ENCODE data around the gene RABL2B. TPM values are rescaled to one million over a fixed set of nuclear protein-coding genes. Genes with fewer than 3 reads are reported as not detected.

RABL2B gene
- total RNA-seq, 4 donors from 2014 or later, result 1.0 to 8.2 (median 1.7) TPM

DNA sequence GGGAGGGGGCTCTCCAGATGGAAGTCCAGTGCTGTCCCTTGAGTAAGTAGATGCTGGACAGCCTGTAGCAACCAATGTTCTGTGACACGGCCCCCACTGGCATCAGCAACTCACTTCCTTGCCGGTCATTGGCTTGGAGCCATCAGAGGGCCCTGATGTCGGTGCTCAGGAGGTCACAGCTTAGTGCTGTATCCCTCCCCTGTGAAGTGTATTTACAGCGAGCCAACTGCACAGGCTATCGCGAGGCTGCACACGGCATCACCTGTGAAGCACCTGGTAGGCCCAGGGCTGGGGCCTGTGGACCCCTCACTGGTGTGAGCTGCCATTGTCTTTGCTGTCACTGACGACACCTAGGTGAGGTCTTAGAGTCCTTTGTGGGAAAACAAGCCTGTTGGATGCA, 58.8 kb downstream of the RABL2B start:
- no peaks in the 10 kb centered on the region for H3K9me3 ChIP-seq
- TF ChIP-seq, protein P1, sequence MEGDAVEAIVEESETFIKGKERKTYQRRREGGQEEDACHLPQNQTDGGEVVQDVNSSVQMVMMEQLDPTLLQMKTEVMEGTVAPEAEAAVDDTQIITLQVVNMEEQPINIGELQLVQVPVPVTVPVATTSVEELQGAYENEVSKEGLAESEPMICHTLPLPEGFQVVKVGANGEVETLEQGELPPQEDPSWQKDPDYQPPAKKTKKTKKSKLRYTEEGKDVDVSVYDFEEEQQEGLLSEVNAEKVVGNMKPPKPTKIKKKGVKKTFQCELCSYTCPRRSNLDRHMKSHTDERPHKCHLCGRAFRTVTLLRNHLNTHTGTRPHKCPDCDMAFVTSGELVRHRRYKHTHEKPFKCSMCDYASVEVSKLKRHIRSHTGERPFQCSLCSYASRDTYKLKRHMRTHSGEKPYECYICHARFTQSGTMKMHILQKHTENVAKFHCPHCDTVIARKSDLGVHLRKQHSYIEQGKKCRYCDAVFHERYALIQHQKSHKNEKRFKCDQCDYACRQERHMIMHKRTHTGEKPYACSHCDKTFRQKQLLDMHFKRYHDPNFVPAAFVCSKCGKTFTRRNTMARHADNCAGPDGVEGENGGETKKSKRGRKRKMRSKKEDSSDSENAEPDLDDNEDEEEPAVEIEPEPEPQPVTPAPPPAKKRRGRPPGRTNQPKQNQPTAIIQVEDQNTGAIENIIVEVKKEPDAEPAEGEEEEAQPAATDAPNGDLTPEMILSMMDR (IDR thresholded peaks at IDR 0.05 in 4 of 5, conservative IDR thresholded peaks at IDR 0.05 in 1 of 5), result no peak
- no peak for TF ChIP-seq POLR2A (IDR thresholded peaks at IDR 0.05)
- no peak overlapping the region for H3K27ac ChIP-seq
- intact Hi-C loops (cut with DNase I; ENCODE audit: low total_unique reads) (no loop called here), in situ Hi-C loops (cut with MboI; ENCODE audit: low sequenced_read_pairs in 4 of 4) (no loop called here)
- H3K4me1 ChIP-seq, result peaks cover 18 to 23% of the 10 kb centered on the region in 2 donors
- ATAC-seq, result no peak
- DNase-seq, result no peak
- H3K4me3 ChIP-seq, result no peak overlapping the region
- no peaks in the 10 kb centered on the region for H3K36me3 ChIP-seq
- H3K27me3 ChIP-seq, result peaks cover 0 to 13% (median 9%) of the 10 kb centered on the region in 3 donors

GRCh38 chr22:50723991-50724390, 59.4 kb downstream of the RABL2B start:
- Histone ChIP-seq H3K9me3 (no peaks in the 10 kb centered on the region), H3K4me3 (no peak overlapping the region), H3K36me3 (no peaks in the 10 kb centered on the region), H3K27me3 (peaks cover 0 to 13% (median 9%) of the 10 kb centered on the region in 3 donors), H3K4me1 (peaks cover 18 to 23% of the 10 kb centered on the region in 2 donors), H3K27ac (no peak overlapping the region)
- ATAC-seq, result no peak
- TF ChIP-seq, protein P1 (IDR thresholded peaks at IDR 0.05 in 4 of 5, conservative IDR thresholded peaks at IDR 0.05 in 1 of 5), result no peak
- TF ChIP-seq POLR2A (IDR thresholded peaks at IDR 0.05), result no peak
- DNase-seq, result no peak
- in situ Hi-C loops (cut with MboI; ENCODE audit: low sequenced_read_pairs in 4 of 4), result no loop called here
- intact Hi-C loops (cut with DNase I; ENCODE audit: low total_unique reads), result no loop called here

DNA sequence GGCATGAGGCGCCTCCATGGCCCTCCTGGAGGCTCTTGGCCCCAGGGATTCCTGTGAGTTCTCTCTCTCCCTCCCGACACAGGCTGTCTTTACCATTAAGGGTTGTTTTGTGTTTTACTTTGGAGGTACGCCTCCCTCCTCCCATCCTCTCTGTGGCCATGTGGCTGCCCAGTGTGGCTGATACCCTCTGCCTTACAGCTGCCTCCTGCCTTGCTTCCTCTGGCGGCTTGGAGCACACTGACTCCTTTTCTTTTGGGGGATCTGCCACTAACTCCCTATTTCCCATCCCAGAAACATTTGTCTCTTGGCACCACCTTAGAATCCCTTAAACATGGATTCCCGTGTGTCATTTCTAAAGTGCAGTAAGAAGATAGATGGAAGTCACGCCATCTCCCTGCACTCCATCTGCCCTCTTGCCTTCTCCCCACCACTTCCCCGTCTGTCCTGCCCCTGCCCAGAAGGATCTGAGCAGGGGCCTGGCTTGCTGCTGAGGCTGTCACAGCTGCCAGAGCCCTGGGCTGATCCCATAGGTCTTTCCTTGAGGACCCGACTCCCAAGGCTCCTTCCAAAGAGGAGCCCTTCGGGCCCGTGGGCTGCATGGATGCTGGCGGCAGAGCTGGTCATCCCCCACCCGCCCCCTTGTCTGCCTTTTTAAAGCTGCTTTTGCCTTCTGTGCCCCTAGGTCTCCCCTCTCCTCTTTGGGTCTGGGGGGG, 60.6 kb downstream of the RABL2B start:
- DNase-seq, result no peak

DNA sequence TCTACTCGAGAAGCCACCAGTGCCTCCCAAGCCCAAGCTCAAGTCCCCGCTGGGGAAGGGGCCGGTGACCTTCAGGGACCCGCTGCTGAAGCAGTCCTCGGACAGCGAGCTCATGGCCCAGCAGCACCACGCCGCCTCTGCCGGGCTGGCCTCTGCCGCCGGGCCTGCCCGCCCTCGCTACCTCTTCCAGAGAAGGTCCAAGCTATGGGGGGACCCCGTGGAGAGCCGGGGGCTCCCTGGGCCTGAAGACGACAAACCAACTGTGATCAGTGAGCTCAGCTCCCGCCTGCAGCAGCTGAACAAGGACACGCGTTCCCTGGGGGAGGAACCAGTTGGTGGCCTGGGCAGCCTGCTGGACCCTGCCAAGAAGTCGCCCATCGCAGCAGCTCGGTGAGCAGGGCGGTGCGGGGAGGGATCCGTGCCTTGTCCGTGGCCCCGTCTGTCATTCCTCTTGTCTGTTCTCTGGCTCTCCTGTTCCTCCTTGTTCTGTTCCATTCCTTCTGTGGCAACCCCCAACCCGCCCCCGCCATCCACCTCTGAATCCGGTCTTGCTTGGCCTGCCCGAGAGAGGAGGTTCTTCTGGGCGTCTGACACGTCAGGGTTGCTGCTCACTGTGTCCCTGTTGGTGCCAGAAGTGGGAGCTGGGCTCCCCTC, 61.3 kb downstream of the RABL2B start:
- TF ChIP-seq, protein P1 (IDR thresholded peaks at IDR 0.05 in 4 of 5, conservative IDR thresholded peaks at IDR 0.05 in 1 of 5), result no peak
- TF ChIP-seq POLR2A (IDR thresholded peaks at IDR 0.05), result no peak
- Histone ChIP-seq H3K27me3 (peaks cover 0 to 13% (median 9%) of the 10 kb centered on the region in 3 donors), H3K4me1 (peaks cover 14 to 26% of the 10 kb centered on the region in 2 donors), H3K27ac (peak overlapping the region in 2 of 4 donors; percentile 25 to 50), H3K9me3 (no peaks in the 10 kb centered on the region), H3K4me3 (no peak overlapping the region), H3K36me3 (no peaks in the 10 kb centered on the region)
- no peak for ATAC-seq
- DNase-seq, result no peak
- in situ Hi-C loops (cut with MboI; ENCODE audit: low sequenced_read_pairs in 4 of 4), result no loop called here
- intact Hi-C loops (cut with DNase I; ENCODE audit: low total_unique reads), result no loop called here

More for the DNA sequence above, 60.6 kb downstream of the RABL2B start:
- H3K9me3 ChIP-seq, result no peaks in the 10 kb centered on the region
- in situ Hi-C loops (cut with MboI; ENCODE audit: low sequenced_read_pairs in 4 of 4), result no loop called here
- TF ChIP-seq, protein P1 (IDR thresholded peaks at IDR 0.05 in 4 of 5, conservative IDR thresholded peaks at IDR 0.05 in 1 of 5), result no peak
- no peak for TF ChIP-seq POLR2A (IDR thresholded peaks at IDR 0.05)
- no peak for ATAC-seq
- H3K4me3 ChIP-seq, result no peak overlapping the region
- peak overlapping the region in 1 of 4 donors; percentile 25 for H3K27ac ChIP-seq
- H3K36me3 ChIP-seq, result no peaks in the 10 kb centered on the region
- peaks cover 21 to 22% of the 10 kb centered on the region in 2 donors for H3K4me1 ChIP-seq
- intact Hi-C loops (cut with DNase I; ENCODE audit: low total_unique reads), result no loop called here
- H3K27me3 ChIP-seq, result peaks cover 0 to 13% (median 9%) of the 10 kb centered on the region in 3 donors
